ENCODE measurements around the gene RIPPLY3. TPM values are rescaled to one million over a fixed set of nuclear protein-coding genes. Genes with fewer than 3 reads are reported as not detected.

RIPPLY3 gene
- total RNA-seq, 1 donor from 2014 or later, result not detected

- TF ChIP-seq CTCF (IDR thresholded peaks at IDR 0.05; ENCODE audit: insufficient read depth, low read depth, low read length) (no peak), EZH2 (IDR thresholded peaks at IDR 0.05; ENCODE audit: insufficient read depth, low read length) (no peak)
- Histone ChIP-seq H3K4me1 (ENCODE audit: insufficient read depth, low read length) (peaks cover 5% of the 10 kb centered on the region), H3K36me3 (ENCODE audit: insufficient read depth, low read length) (no peaks in the 10 kb centered on the region), H4K20me1 (ENCODE audit: insufficient read depth, low read length) (no peaks in the 10 kb centered on the region), H3K4me2 (ENCODE audit: low read length) (no peak overlapping the region), H3K9me3 (ENCODE audit: insufficient read depth, low read depth, low read length) (no peaks in the 10 kb centered on the region), H3K27me3 (ENCODE audit: insufficient read depth, low read length) (no peaks in the 10 kb centered on the region), H3K4me3 (ENCODE audit: insufficient read depth, low read depth, low read length) (no peak overlapping the region), H3K27ac (ENCODE audit: low read depth, low read length) (no peak overlapping the region), H3K9ac (ENCODE audit: low read length) (no peak overlapping the region), H3K79me2 (ENCODE audit: insufficient read depth, low read length) (no peaks in the 10 kb centered on the region), H2AFZ (ENCODE audit: low read depth, low read length) (no peak overlapping the region)
- Mint-ChIP-seq H3K27me3 (ENCODE audit: low read depth, unreplicated experiment) (peaks cover 2% of the 10 kb centered on the region), H3K36me3 (ENCODE audit: low read depth, unreplicated experiment) (no peaks in the 10 kb centered on the region), H3K9me3 (ENCODE audit: unreplicated experiment) (peaks cover 8% of the 10 kb centered on the region), H3K4me3 (ENCODE audit: unreplicated experiment) (no peak overlapping the region), H3K4me1 (ENCODE audit: low read depth, unreplicated experiment) (peaks cover 5% of the 10 kb centered on the region), H3K27ac (ENCODE audit: unreplicated experiment) (no peak overlapping the region)
- FAIRE-seq (no peak), DNase-seq (ENCODE audit: low read depth) (no peak)
These were observed 48.9 kb downstream of the RIPPLY3 start for GRCh38 chr21:37055271-37055855.

GRCh38 chr21:37057614-37058013, 51.1 kb downstream of the RIPPLY3 start:
- TF ChIP-seq CTCF (IDR thresholded peaks at IDR 0.05; ENCODE audit: insufficient read depth, low read depth, low read length) (no peak), EZH2 (IDR thresholded peaks at IDR 0.05; ENCODE audit: insufficient read depth, low read length) (no peak)
- Histone ChIP-seq H3K4me2 (ENCODE audit: low read length) (no peak overlapping the region), H3K36me3 (ENCODE audit: insufficient read depth, low read length) (no peaks in the 10 kb centered on the region), H3K9me3 (ENCODE audit: insufficient read depth, low read depth, low read length) (no peaks in the 10 kb centered on the region), H3K4me1 (ENCODE audit: insufficient read depth, low read length) (peaks cover 21% of the 10 kb centered on the region), H3K4me3 (ENCODE audit: insufficient read depth, low read depth, low read length) (no peak overlapping the region), H2AFZ (ENCODE audit: low read depth, low read length) (no peak overlapping the region), H3K79me2 (ENCODE audit: insufficient read depth, low read length) (no peaks in the 10 kb centered on the region), H4K20me1 (ENCODE audit: insufficient read depth, low read length) (no peaks in the 10 kb centered on the region), H3K9ac (ENCODE audit: low read length) (no peak overlapping the region), H3K27ac (ENCODE audit: low read depth, low read length) (no peak overlapping the region), H3K27me3 (ENCODE audit: insufficient read depth, low read length) (no peaks in the 10 kb centered on the region)
- DNase-seq (ENCODE audit: low read depth) (no peak), FAIRE-seq (no peak)
- H3K27me3 Mint-ChIP-seq (ENCODE audit: low read depth, unreplicated experiment), result peaks cover 2% of the 10 kb centered on the region
- H3K4me3 Mint-ChIP-seq (ENCODE audit: unreplicated experiment), result no peak overlapping the region
- peaks cover 16% of the 10 kb centered on the region for H3K4me1 Mint-ChIP-seq (ENCODE audit: low read depth, unreplicated experiment)
- H3K36me3 Mint-ChIP-seq (ENCODE audit: low read depth, unreplicated experiment), result no peaks in the 10 kb centered on the region
- H3K9me3 Mint-ChIP-seq (ENCODE audit: unreplicated experiment), result peaks cover 8% of the 10 kb centered on the region
- no peak overlapping the region for H3K27ac Mint-ChIP-seq (ENCODE audit: unreplicated experiment)

GRCh38 chr21:37058261-37058660, 51.8 kb downstream of the RIPPLY3 start:
- Histone ChIP-seq H4K20me1 (ENCODE audit: insufficient read depth, low read length) (no peaks in the 10 kb centered on the region), H3K27ac (ENCODE audit: low read depth, low read length) (no peak overlapping the region), H3K9ac (ENCODE audit: low read length) (no peak overlapping the region), H3K4me3 (ENCODE audit: insufficient read depth, low read depth, low read length) (no peak overlapping the region), H3K4me2 (ENCODE audit: low read length) (no peak overlapping the region), H3K9me3 (ENCODE audit: insufficient read depth, low read depth, low read length) (no peaks in the 10 kb centered on the region), H3K36me3 (ENCODE audit: insufficient read depth, low read length) (no peaks in the 10 kb centered on the region), H2AFZ (ENCODE audit: low read depth, low read length) (no peak overlapping the region), H3K27me3 (ENCODE audit: insufficient read depth, low read length) (no peaks in the 10 kb centered on the region), H3K4me1 (ENCODE audit: insufficient read depth, low read length) (peaks cover 21% of the 10 kb centered on the region), H3K79me2 (ENCODE audit: insufficient read depth, low read length) (no peaks in the 10 kb centered on the region)
- H3K36me3 Mint-ChIP-seq (ENCODE audit: low read depth, unreplicated experiment), result no peaks in the 10 kb centered on the region
- peaks cover 8% of the 10 kb centered on the region for H3K9me3 Mint-ChIP-seq (ENCODE audit: unreplicated experiment)
- H3K4me3 Mint-ChIP-seq (ENCODE audit: unreplicated experiment), result no peak overlapping the region
- H3K4me1 Mint-ChIP-seq (ENCODE audit: low read depth, unreplicated experiment), result peaks cover 20% of the 10 kb centered on the region
- H3K27me3 Mint-ChIP-seq (ENCODE audit: low read depth, unreplicated experiment), result peaks cover 2% of the 10 kb centered on the region
- DNase-seq (ENCODE audit: low read depth), result no peak
- FAIRE-seq, result no peak
- H3K27ac Mint-ChIP-seq (ENCODE audit: unreplicated experiment), result peak overlapping the region; percentile 69
- no peak for TF ChIP-seq EZH2 (IDR thresholded peaks at IDR 0.05; ENCODE audit: insufficient read depth, low read length)
- no peak for TF ChIP-seq CTCF (IDR thresholded peaks at IDR 0.05; ENCODE audit: insufficient read depth, low read depth, low read length)
